Measurements from ENCODE around the gene PRKCD.

PRKCD gene

GRCh38 chr3:53129344-53129743 lies 31.7 kb upstream of the PRKCD start:
- Histone ChIP-seq H3K9me3 (ENCODE audit: control insufficient read depth, low read length) (no peaks in the 10 kb centered on the region), H3K36me3 (ENCODE audit: control insufficient read depth, insufficient read depth, low read length) (no peaks in the 10 kb centered on the region), H3K9ac (ENCODE audit: low read length) (peak overlapping the region; percentile 88), H3K4me3 (ENCODE audit: low read length) (peak overlapping the region; percentile 80), H3K27me3 (ENCODE audit: control insufficient read depth, insufficient read depth, low read length) (no peaks in the 10 kb centered on the region), H3K4me1 (ENCODE audit: control insufficient read depth, insufficient read depth, low read length) (peaks cover 17% of the 10 kb centered on the region)

GRCh38 chr3:53130179-53131061 lies 30.6 kb upstream of the PRKCD start, which contains the start of gene RFT1:
Gene RFT1 (minus strand): TSS chr3:53130435. CDS start chr3:53130400, 35 bp downstream.
- no peaks in the 10 kb centered on the region for H3K9me3 ChIP-seq (ENCODE audit: control insufficient read depth, low read length)
- no peaks in the 10 kb centered on the region for H3K27me3 ChIP-seq (ENCODE audit: control insufficient read depth, insufficient read depth, low read length)
- H3K4me3 ChIP-seq (ENCODE audit: low read length): peak within 1 kb of the TSS; percentile 80
- no peaks in the 10 kb centered on the region for H3K36me3 ChIP-seq (ENCODE audit: control insufficient read depth, insufficient read depth, low read length)
- peaks cover 27% of the 10 kb centered on the region for H3K4me1 ChIP-seq (ENCODE audit: control insufficient read depth, insufficient read depth, low read length)
- peak within 1 kb of the TSS; percentile 88 for H3K9ac ChIP-seq (ENCODE audit: low read length)

GRCh38 chr3:53131096-53131495 lies 29.9 kb upstream of the PRKCD start:
- Histone ChIP-seq H3K9ac (ENCODE audit: low read length) (peak overlapping the region; percentile 88), H3K4me3 (ENCODE audit: low read length) (peak overlapping the region; percentile 80), H3K36me3 (ENCODE audit: control insufficient read depth, insufficient read depth, low read length) (no peaks in the 10 kb centered on the region), H3K9me3 (ENCODE audit: control insufficient read depth, low read length) (no peaks in the 10 kb centered on the region), H3K27me3 (ENCODE audit: control insufficient read depth, insufficient read depth, low read length) (no peaks in the 10 kb centered on the region), H3K4me1 (ENCODE audit: control insufficient read depth, insufficient read depth, low read length) (peaks cover 27% of the 10 kb centered on the region)

DNA sequence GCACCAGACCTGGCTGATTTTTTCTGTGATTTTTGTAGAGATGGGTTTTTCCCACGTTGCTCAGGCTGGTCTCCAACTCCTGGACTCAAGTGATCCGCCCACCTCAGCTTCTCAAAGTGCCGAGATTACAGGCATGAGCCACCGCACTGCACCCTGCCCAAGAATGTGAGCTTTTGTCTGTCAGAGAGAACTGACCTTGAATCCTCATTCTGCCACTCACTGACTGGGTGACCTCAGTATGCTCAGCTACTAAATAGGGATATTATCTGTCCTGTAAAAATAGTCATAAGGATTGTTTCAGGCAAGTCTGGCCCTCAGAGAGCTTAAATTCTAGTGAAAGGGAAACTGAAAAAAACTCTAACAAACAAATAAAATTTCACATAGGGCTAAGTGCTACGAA lies 28.7 kb upstream of the PRKCD start:
- Histone ChIP-seq H3K27me3 (ENCODE audit: control insufficient read depth, insufficient read depth, low read length) (no peaks in the 10 kb centered on the region), H3K36me3 (ENCODE audit: control insufficient read depth, insufficient read depth, low read length) (no peaks in the 10 kb centered on the region), H3K4me3 (ENCODE audit: low read length) (no peak overlapping the region), H3K9ac (ENCODE audit: low read length) (no peak overlapping the region), H3K4me1 (ENCODE audit: control insufficient read depth, insufficient read depth, low read length) (peaks cover 27% of the 10 kb centered on the region), H3K9me3 (ENCODE audit: control insufficient read depth, low read length) (no peaks in the 10 kb centered on the region)

- no peak overlapping the region for H3K4me3 ChIP-seq (ENCODE audit: low read length)
- no peak overlapping the region for H3K9ac ChIP-seq (ENCODE audit: low read length)
- H3K9me3 ChIP-seq (ENCODE audit: control insufficient read depth, low read length): no peaks in the 10 kb centered on the region
- peaks cover 23% of the 10 kb centered on the region for H3K4me1 ChIP-seq (ENCODE audit: control insufficient read depth, insufficient read depth, low read length)
- H3K27me3 ChIP-seq (ENCODE audit: control insufficient read depth, insufficient read depth, low read length): no peaks in the 10 kb centered on the region
- no peaks in the 10 kb centered on the region for H3K36me3 ChIP-seq (ENCODE audit: control insufficient read depth, insufficient read depth, low read length)
Observed at GRCh38 chr3:53134631-53135232, 26.3 kb upstream of the PRKCD start.

DNA sequence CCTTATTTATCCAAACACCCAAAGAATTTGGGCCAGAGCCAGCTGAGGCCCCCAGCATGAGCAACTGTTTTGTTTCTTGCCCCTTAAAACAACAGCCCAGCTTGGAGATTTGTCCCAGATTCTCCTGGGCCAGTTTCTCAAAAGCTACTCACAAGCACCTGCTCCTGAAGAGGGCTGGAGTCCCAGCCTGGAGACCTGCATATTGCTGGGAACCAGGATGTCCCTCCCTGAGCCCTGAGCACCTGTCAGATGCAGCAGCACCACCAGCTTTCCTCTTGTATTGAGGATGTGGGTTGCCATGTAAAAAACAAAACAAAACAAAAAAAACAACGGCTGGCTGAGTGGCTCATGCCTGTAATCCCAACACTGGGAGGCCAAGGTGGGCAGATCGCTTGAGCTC lies 23.8 kb upstream of the PRKCD start:
- Histone ChIP-seq H3K4me3 (ENCODE audit: low read length) (no peak overlapping the region), H3K4me1 (ENCODE audit: control insufficient read depth, insufficient read depth, low read length) (peaks cover 33% of the 10 kb centered on the region), H3K9me3 (ENCODE audit: control insufficient read depth, low read length) (no peaks in the 10 kb centered on the region), H3K27me3 (ENCODE audit: control insufficient read depth, insufficient read depth, low read length) (no peaks in the 10 kb centered on the region), H3K36me3 (ENCODE audit: control insufficient read depth, insufficient read depth, low read length) (no peaks in the 10 kb centered on the region), H3K9ac (ENCODE audit: low read length) (no peak overlapping the region)

GRCh38 chr3:53137835-53138446 lies 23.1 kb upstream of the PRKCD start:
- no peaks in the 10 kb centered on the region for H3K36me3 ChIP-seq (ENCODE audit: control insufficient read depth, insufficient read depth, low read length)
- no peak overlapping the region for H3K4me3 ChIP-seq (ENCODE audit: low read length)
- no peaks in the 10 kb centered on the region for H3K9me3 ChIP-seq (ENCODE audit: control insufficient read depth, low read length)
- no peak overlapping the region for H3K9ac ChIP-seq (ENCODE audit: low read length)
- H3K4me1 ChIP-seq (ENCODE audit: control insufficient read depth, insufficient read depth, low read length): peaks cover 37% of the 10 kb centered on the region
- H3K27me3 ChIP-seq (ENCODE audit: control insufficient read depth, insufficient read depth, low read length): no peaks in the 10 kb centered on the region

- Histone ChIP-seq H3K4me1 (ENCODE audit: control insufficient read depth, insufficient read depth, low read length) (peaks cover 47% of the 10 kb centered on the region), H3K4me3 (ENCODE audit: low read length) (no peak overlapping the region), H3K27me3 (ENCODE audit: control insufficient read depth, insufficient read depth, low read length) (no peaks in the 10 kb centered on the region), H3K36me3 (ENCODE audit: control insufficient read depth, insufficient read depth, low read length) (no peaks in the 10 kb centered on the region), H3K9me3 (ENCODE audit: control insufficient read depth, low read length) (no peaks in the 10 kb centered on the region), H3K9ac (ENCODE audit: low read length) (no peak overlapping the region)
Observed at GRCh38 chr3:53139906-53140846, 20.8 kb upstream of the PRKCD start.

DNA sequence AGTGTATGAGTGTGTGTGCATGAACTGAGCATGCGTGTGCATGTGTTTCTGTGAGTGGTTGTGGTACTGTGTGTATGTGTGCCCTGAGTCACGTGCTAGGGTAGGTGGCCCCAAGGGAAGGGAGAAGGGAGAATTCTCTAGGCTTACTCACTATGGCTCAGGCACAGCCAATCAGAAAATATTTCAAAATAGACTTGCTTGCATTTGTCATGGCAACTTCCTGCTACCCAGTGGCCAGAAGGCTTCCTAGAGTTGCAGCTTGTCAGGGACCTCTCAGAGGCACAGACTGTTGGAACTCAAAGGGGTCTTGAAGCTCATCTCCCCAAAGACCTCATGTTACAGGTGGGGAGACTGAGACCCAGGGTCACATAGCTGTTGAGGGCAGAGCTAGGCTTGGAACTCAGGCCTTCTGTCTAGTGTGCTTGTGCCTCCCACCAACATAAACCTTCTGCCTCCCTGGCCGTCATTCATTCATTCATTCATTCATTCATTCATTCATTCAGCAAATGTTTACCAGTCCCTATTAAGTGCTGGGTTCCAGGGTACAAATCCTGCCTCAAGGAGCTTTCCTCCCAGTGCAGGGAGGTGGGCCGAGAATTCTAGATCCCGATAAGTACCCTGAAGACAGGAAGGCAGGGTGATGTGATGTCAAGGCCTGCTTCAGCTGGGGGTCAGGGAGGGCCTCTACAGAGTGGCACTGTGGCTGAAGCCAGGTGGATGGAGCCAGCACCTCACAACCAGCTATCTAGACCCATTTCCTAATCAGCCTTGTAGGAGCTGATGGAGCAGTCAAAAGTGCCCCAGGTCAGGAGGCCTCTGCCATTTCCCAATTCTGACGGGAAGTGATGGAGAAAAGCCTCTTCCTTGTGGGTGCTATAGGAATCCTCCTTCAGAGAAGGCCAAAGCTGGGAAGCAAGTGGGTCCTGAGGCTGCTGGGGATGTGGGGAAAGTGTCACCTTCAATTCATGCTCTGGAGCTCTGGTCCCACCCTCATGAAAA lies 19.9 kb upstream of the PRKCD start:
- Histone ChIP-seq H3K9me3 (ENCODE audit: control insufficient read depth, low read length) (no peaks in the 10 kb centered on the region), H3K4me1 (ENCODE audit: control insufficient read depth, insufficient read depth, low read length) (peaks cover 53% of the 10 kb centered on the region), H3K27me3 (ENCODE audit: control insufficient read depth, insufficient read depth, low read length) (no peaks in the 10 kb centered on the region), H3K9ac (ENCODE audit: low read length) (no peak overlapping the region), H3K4me3 (ENCODE audit: low read length) (no peak overlapping the region), H3K36me3 (ENCODE audit: control insufficient read depth, insufficient read depth, low read length) (no peaks in the 10 kb centered on the region)

- no peak overlapping the region for H3K4me3 ChIP-seq (ENCODE audit: low read length)
- H3K36me3 ChIP-seq (ENCODE audit: control insufficient read depth, insufficient read depth, low read length): no peaks in the 10 kb centered on the region
- no peaks in the 10 kb centered on the region for H3K9me3 ChIP-seq (ENCODE audit: control insufficient read depth, low read length)
- peaks cover 72% of the 10 kb centered on the region for H3K4me1 ChIP-seq (ENCODE audit: control insufficient read depth, insufficient read depth, low read length)
- H3K9ac ChIP-seq (ENCODE audit: low read length): no peak overlapping the region
- no peaks in the 10 kb centered on the region for H3K27me3 ChIP-seq (ENCODE audit: control insufficient read depth, insufficient read depth, low read length)
Observed at GRCh38 chr3:53142986-53143385, 18.0 kb upstream of the PRKCD start.

- Histone ChIP-seq H3K9me3 (ENCODE audit: control insufficient read depth, low read length) (no peaks in the 10 kb centered on the region), H3K27me3 (ENCODE audit: control insufficient read depth, insufficient read depth, low read length) (no peaks in the 10 kb centered on the region), H3K4me1 (ENCODE audit: control insufficient read depth, insufficient read depth, low read length) (peaks cover 80% of the 10 kb centered on the region), H3K4me3 (ENCODE audit: low read length) (no peak overlapping the region), H3K9ac (ENCODE audit: low read length) (no peak overlapping the region), H3K36me3 (ENCODE audit: control insufficient read depth, insufficient read depth, low read length) (no peaks in the 10 kb centered on the region)
Observed at GRCh38 chr3:53144446-53144845, 16.6 kb upstream of the PRKCD start.

Data from mucosa of stomach (tissue), 1 donor.